ENCODE data around the gene L1TD1. TPM values are rescaled to one million over a fixed set of nuclear protein-coding genes. Genes with fewer than 3 reads are reported as not detected.
"Not testable (repeated sequence)": the region's sequence is repeated elsewhere in the genome, so short reads cannot be mapped to it uniquely, and the experiment has no call there.

Gene L1TD1
- total RNA-seq, 1 donor from 2014 or later = 0.08 TPM

DNA sequence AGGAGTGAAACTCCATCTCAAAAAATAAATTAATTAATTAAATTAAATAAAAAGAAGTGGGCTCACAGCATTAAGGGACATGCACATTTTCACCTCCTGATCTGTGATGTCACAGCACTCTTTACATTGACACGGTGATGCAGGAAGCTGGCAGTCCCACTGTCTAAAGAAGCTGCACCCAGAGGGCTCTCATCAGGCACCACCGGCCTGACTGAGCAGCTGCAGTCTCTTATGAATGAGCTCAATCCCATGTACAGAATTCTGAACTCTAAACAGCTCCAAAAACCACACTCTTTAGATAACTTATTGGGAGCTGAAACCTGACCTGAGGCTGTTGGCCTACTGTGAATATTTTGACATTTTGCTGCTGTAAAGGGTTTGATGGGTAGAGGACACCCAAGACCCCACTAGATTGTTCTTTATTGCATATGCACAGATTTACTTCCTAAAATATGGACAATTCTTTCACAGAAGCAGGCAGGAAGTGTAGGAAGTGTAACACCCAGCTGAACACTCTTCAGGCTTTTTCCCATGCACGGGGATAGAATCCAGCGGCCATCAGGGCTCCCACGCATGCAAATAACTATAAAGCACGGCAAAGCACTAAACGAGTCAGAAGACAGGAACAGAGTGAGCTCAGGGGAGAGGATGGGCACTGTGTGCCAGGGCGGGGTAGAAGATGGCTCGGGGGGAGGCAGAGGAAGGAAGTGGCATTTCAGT lies 46.2 kb downstream of the L1TD1 start:
- peaks cover 8% of the 10 kb centered on the region for H3K4me1 ChIP-seq
- H3K27ac ChIP-seq (replicated peaks) = no peak overlapping the region
- TF ChIP-seq, protein P1, sequence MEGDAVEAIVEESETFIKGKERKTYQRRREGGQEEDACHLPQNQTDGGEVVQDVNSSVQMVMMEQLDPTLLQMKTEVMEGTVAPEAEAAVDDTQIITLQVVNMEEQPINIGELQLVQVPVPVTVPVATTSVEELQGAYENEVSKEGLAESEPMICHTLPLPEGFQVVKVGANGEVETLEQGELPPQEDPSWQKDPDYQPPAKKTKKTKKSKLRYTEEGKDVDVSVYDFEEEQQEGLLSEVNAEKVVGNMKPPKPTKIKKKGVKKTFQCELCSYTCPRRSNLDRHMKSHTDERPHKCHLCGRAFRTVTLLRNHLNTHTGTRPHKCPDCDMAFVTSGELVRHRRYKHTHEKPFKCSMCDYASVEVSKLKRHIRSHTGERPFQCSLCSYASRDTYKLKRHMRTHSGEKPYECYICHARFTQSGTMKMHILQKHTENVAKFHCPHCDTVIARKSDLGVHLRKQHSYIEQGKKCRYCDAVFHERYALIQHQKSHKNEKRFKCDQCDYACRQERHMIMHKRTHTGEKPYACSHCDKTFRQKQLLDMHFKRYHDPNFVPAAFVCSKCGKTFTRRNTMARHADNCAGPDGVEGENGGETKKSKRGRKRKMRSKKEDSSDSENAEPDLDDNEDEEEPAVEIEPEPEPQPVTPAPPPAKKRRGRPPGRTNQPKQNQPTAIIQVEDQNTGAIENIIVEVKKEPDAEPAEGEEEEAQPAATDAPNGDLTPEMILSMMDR (IDR thresholded peaks at IDR 0.05; ENCODE audit: borderline replicate concordance) = no peak
- DNase-seq = no peak
- H3K27me3 ChIP-seq (ENCODE audit: low read depth) = peaks cover 20% of the 10 kb centered on the region
- intact Hi-C loops (cut with micrococcal nuclease) = no loop called here
- H3K4me3 ChIP-seq = no peak overlapping the region
- no peaks in the 10 kb centered on the region for H3K36me3 ChIP-seq
- H3K9me3 ChIP-seq (replicated peaks) = no peaks in the 10 kb centered on the region

DNA sequence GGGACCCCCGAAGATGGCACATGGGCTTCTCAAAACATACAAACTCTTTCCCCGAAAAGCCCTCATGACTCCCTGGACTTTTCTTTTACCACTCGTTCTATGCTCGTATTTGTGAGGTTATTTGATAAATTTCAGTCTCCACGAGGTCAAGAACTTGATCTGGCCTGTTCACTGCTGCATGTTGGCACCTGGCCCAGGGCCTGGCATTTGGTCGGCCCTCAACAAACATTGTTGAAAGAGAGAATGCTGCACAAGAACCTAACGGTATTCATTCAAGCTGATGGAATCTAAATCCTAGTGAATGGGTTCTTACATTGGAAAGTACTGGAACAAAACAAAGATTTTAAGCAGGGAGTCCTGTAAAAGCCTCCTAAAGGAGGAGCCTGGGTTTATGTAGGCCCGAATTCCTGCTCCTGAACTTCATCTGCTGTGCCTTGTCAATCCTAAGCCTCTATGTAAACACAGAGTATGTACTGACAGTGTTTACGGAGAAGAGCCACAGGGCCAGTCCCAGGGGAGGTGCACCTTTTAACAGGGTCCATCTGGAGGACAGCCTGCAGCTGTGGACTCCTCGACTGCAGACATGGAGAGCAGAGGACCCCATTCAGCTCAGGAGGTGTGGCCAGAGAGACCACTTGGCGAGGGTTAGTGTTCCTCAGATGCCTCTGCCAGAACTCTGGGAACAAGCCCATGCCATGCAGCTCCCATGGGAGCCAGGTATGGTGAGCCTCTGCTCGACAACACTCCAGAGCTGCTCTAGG lies 46.9 kb downstream of the L1TD1 start:
- no peaks in the 10 kb centered on the region for H3K9me3 ChIP-seq (replicated peaks)
- peak; percentile 32 for DNase-seq
- peaks cover 8% of the 10 kb centered on the region for H3K4me1 ChIP-seq
- H3K4me3 ChIP-seq = no peak overlapping the region
- intact Hi-C loops (cut with micrococcal nuclease) = no loop called here
- H3K27ac ChIP-seq (replicated peaks) = no peak overlapping the region
- H3K27me3 ChIP-seq (ENCODE audit: low read depth) = peaks cover 22% of the 10 kb centered on the region
- TF ChIP-seq, protein P1 (IDR thresholded peaks at IDR 0.05; ENCODE audit: borderline replicate concordance) = no peak
- no peaks in the 10 kb centered on the region for H3K36me3 ChIP-seq

DNA sequence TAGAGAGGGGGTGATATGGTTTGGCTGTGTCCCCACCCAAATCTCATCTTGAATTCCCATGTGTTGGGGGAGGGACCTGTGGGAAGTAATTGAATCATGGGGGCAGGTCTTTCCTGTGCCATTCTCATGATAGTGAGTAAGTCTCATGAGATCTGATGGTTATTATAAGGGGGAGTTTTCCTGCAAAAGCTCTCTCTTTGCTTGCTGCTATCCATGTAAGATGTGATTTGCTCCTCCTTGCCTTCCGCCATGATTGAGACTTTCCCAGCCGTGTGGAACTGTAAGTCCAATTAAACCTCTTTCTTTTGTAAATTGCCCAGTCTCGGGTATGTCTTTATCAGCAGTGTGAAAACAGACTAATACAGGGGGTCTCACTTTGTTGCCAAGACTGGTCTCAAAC lies 49.7 kb downstream of the L1TD1 start:
- intact Hi-C loops (cut with micrococcal nuclease); H3K4me3 ChIP-seq; H3K4me1 ChIP-seq; H3K27ac ChIP-seq (replicated peaks); H3K9me3 ChIP-seq (replicated peaks); DNase-seq; H3K36me3 ChIP-seq: not testable (repeated sequence)
- peaks cover 20% of the 10 kb centered on the region for H3K27me3 ChIP-seq (ENCODE audit: low read depth)

DNA sequence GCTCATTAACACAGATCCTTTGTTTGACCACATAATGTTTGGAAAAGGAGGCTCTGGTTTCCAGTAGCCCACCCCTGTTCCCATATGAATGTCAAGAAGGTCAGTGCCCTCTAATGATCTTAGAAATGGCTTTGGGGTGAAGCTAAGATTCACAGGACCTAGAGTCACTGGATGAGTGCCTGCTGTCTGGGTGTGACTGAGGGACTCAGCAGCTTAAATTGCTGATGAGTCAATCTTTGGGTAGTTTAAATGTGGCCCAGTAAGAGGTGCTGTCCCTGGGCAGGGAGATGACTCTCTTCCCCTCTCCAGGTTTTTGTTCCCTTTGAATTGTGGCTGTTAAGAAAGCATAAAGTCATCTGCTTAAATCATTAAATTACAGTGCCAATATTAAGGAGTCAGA lies 50.6 kb downstream of the L1TD1 start:
- Histone ChIP-seq H3K9me3 (replicated peaks) (no peaks in the 10 kb centered on the region), H3K27ac (replicated peaks) (no peak overlapping the region), H3K4me1 (peaks cover 8% of the 10 kb centered on the region), H3K4me3 (no peak overlapping the region), H3K27me3 (ENCODE audit: low read depth) (peaks cover 20% of the 10 kb centered on the region), H3K36me3 (no peaks in the 10 kb centered on the region)
- intact Hi-C loops (cut with micrococcal nuclease) = no loop called here
- DNase-seq = no peak
- TF ChIP-seq, protein P1 (IDR thresholded peaks at IDR 0.05; ENCODE audit: borderline replicate concordance) = no peak

DNA sequence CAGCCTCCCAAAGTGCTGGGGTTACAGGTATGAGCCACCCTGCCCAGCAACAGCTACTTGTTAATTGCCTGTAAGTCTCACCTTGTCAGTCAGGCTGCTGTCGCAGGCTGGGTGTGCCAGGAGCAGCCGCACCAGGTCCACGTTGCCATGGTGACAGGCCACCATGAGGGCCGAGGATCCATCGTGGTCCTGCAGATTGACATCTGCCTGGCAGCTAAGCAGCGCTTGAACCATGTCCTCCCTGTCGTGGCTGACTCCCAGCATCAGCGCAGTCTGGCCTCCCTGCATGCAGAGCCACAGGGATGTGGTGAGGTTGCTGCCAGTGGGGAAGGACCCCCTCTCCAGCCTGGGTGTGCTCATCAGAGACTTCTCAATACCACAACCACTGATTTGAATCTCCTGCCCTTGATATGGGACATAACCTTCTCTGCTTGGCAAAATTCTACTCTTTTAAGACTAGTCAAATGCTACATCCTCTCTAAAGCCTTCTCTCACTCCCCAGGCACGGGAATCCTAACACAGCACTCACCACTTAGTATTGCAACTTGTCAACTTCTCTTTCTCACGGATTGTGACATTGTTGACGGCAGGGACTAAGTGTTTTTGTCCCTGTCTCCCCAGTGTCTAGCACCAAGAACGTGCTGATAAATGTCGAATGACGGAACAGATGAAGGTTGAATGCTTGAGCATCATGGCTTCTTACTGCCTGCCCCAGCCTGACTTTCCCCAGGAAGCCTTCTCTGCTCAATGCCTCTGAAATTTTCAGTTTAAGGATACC lies 52.9 kb downstream of the L1TD1 start:
- intact Hi-C loops (cut with micrococcal nuclease) = no loop called here
- TF ChIP-seq, protein P1 (IDR thresholded peaks at IDR 0.05; ENCODE audit: borderline replicate concordance) = no peak
- DNase-seq = no peak

More for the DNA sequence above, 52.9 kb downstream of the L1TD1 start:
- no peaks in the 10 kb centered on the region for H3K9me3 ChIP-seq (replicated peaks)
- H3K4me3 ChIP-seq = no peak overlapping the region
- H3K4me1 ChIP-seq = no peaks in the 10 kb centered on the region
- H3K27ac ChIP-seq (replicated peaks) = no peak overlapping the region
- H3K36me3 ChIP-seq = no peaks in the 10 kb centered on the region
- peaks cover 20% of the 10 kb centered on the region for H3K27me3 ChIP-seq (ENCODE audit: low read depth)

Data from left ventricle myocardium inferior (tissue), 1 donor.